Pons (tissue), 1 donor: ENCODE results near the gene CMTM3.
"Not testable (repeated sequence)": the region's sequence is repeated elsewhere in the genome, so short reads cannot be mapped to it uniquely, and the experiment has no call there.

Experiments used
- DNase-seq: peaks from one replicate; pipeline ENCODE4 v3.0.0-alpha.2; 2016; ENCODE audit warnings: low spot score

Gene CMTM3

GRCh38 chr16:66609139-66609510 lies 4.6 kb downstream of the CMTM3 start:
- no peak for DNase-seq

GRCh38 chr16:66610111-66610820 lies 5.8 kb downstream of the CMTM3 start:
- DNase-seq: no peak

GRCh38 chr16:66611911-66612310 lies 7.4 kb downstream of the CMTM3 start:
- DNase-seq: not testable (repeated sequence)

- DNase-seq: no peak
These were observed 7.9 kb downstream of the CMTM3 start for GRCh38 chr16:66612422-66612821.

GRCh38 chr16:66614161-66614802 lies 9.8 kb downstream of the CMTM3 start:
- no peak for DNase-seq

- DNase-seq: no peak
These were observed 11.7 kb downstream of the CMTM3 start for GRCh38 chr16:66616169-66616568.

- no peak for DNase-seq
These were observed 12.1 kb downstream of the CMTM3 start for GRCh38 chr16:66616592-66616991.

GRCh38 chr16:66617010-66617434 lies 12.5 kb downstream of the CMTM3 start:
- DNase-seq: no peak

GRCh38 chr16:66617728-66618127 lies 13.2 kb downstream of the CMTM3 start:
- DNase-seq: no peak

- no peak for DNase-seq
These were observed 14.3 kb downstream of the CMTM3 start for GRCh38 chr16:66618588-66619375.

- no peak for DNase-seq
These were observed 15.3 kb downstream of the CMTM3 start for GRCh38 chr16:66619534-66620428.

GRCh38 chr16:66620429-66620795 lies 15.9 kb downstream of the CMTM3 start:
- no peak for DNase-seq

- DNase-seq: no peak
These were observed 17.5 kb downstream of the CMTM3 start for GRCh38 chr16:66621973-66622372.

GRCh38 chr16:66622863-66623262 lies 18.4 kb downstream of the CMTM3 start:
- no peak for DNase-seq

- no peak for DNase-seq
These were observed 19.3 kb downstream of the CMTM3 start for GRCh38 chr16:66623755-66624154.

- not testable (repeated sequence) for DNase-seq
These were observed 23.3 kb downstream of the CMTM3 start for GRCh38 chr16:66627611-66628378.

GRCh38 chr16:66629856-66630255 lies 25.4 kb downstream of the CMTM3 start:
- DNase-seq: no peak

- not testable (repeated sequence) for DNase-seq
These were observed 26.2 kb downstream of the CMTM3 start for GRCh38 chr16:66630561-66631260.

GRCh38 chr16:66631558-66631957 lies 27.1 kb downstream of the CMTM3 start:
- DNase-seq: not testable (repeated sequence)

- DNase-seq: no peak
These were observed 30.2 kb downstream of the CMTM3 start for GRCh38 chr16:66634527-66635196.
